Measurements from ENCODE around the gene ACMSD. TPM values are rescaled to one million over a fixed set of nuclear protein-coding genes. Genes with fewer than 3 reads are reported as not detected.
A peak's percentile ranks its signal among the peaks of the same experiment; 100 is the strongest.
"Not testable (repeated sequence)": the region's sequence is repeated elsewhere in the genome, so short reads cannot be mapped to it uniquely, and the experiment has no call there.

ACMSD gene
- polyA plus RNA-seq, 2 of the 4 experiments (the other 2 are of a cell fraction) = 0.09 TPM; not detected in 1

GRCh38 chr2:134899204-134899603 lies 60.8 kb downstream of the ACMSD start:
- TF ChIP-seq TFCP2L1 (CRISPR knock-in tag; IDR thresholded peaks at IDR 0.05) = no peak
- DNase-seq (ENCODE audit: low read depth in 1 of 2, low spot score in 1 of 2) = no peak
- ATAC-seq = no peak
- no peak for FAIRE-seq
- Histone ChIP-seq H3K27ac (no peak overlapping the region), H3K4me3 (no peak overlapping the region), H3K9me3 (no peaks in the 10 kb centered on the region), H3K4me1 (no peaks in the 10 kb centered on the region), H3K4me2 (no peak overlapping the region)
- POLR2A ChIA-PET = no interaction called here
- CTCF ChIA-PET = interaction anchor here (0.6 to 2.6 kb wide), 2 partner anchors 439 to 1562 kb away, joined by 3 to 16 read pairs; no protein-coding TSS in a partner anchor

GRCh38 chr2:134900151-134900550 lies 61.7 kb downstream of the ACMSD start:
- H3K4me2 ChIP-seq = no peak overlapping the region
- CTCF ChIA-PET = interaction anchor here (2.5 kb wide), 1 partner anchor 440 kb away, joined by 16 read pairs; no protein-coding TSS in a partner anchor
- TF ChIP-seq SMC3 (IDR thresholded peaks at IDR 0.05) (no peak), CHD2 (IDR thresholded peaks at IDR 0.05; ENCODE audit: low read length, partially characterized antibody) (no peak), POLR2A (IDR thresholded peaks at IDR 0.05; ENCODE audit: low read length) (no peak), FOSL2 (IDR thresholded peaks at IDR 0.05) (no peak), FOSL2 (CRISPR knock-in tag; IDR thresholded peaks at IDR 0.05) (no peak), PBX3 (IDR thresholded peaks at IDR 0.05) (no peak), MAZ (IDR thresholded peaks at IDR 0.05; ENCODE audit: borderline replicate concordance, low read depth, low read length) (no peak), EHF (CRISPR knock-in tag; IDR thresholded peaks at IDR 0.05) (no peak), RNF2 (IDR thresholded peaks at IDR 0.05; ENCODE audit: borderline replicate concordance, low read depth) (no peak), ZC3H11A (IDR thresholded peaks at IDR 0.05) (no peak), EP300 (IDR thresholded peaks at IDR 0.05) (no peak)
- TF ChIP-seq, protein P1, sequence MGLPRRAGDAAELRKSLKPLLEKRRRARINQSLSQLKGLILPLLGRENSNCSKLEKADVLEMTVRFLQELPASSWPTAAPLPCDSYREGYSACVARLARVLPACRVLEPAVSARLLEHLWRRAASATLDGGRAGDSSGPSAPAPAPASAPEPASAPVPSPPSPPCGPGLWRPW (IDR thresholded peaks at IDR 0.05) = no peak
- POLR2A ChIA-PET = no interaction called here
- no peak overlapping the region for H3K4me3 ChIP-seq
- ATAC-seq (peak in 1 of 2 experiments; percentile 43; a peak in 2 of 6 replicates), FAIRE-seq (no peak), DNase-seq (ENCODE audit: low read depth in 1 of 2, low spot score in 1 of 2) (no peak)
- WGBS (ENCODE audit: missing lambda C conversion rate) = 73% methylated on average over 1 of the region's 1 CpG
- no peaks in the 10 kb centered on the region for H3K9me3 ChIP-seq
- H3K27ac ChIP-seq = no peak overlapping the region
- no peaks in the 10 kb centered on the region for H3K4me1 ChIP-seq

DNA sequence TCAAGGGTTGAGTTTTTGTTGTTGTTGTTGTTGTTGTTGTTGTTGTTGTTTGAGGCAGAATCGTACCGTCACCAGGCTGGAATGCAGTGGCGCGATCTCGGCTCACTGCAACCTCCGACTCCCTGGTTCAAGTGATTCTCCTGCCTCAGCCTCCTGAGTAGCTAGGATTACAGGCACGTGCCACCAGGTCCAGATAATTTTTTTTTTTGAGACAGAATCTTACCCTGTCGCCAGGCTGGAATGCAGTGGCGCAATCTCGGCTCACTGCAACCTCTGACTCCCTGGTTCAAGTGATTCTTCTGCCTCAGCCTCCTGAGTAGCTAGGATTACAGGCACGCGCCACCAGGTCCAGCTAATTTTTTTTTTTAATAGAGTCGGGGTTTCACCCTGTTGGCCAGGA lies 65.3 kb downstream of the ACMSD start:
- POLR2A ChIA-PET = not testable (repeated sequence)

GRCh38 chr2:134905168-134905567 lies 66.8 kb downstream of the ACMSD start:
- no peak for DNase-seq (ENCODE audit: low read depth in 1 of 2, low spot score in 1 of 2)
- TF ChIP-seq RNF2 (IDR thresholded peaks at IDR 0.05; ENCODE audit: borderline replicate concordance, low read depth) (no peak), REST (IDR thresholded peaks at IDR 0.05) (no peak), EHMT2 (IDR thresholded peaks at IDR 0.05; ENCODE audit: low read depth) (no peak), FOSL2 (IDR thresholded peaks at IDR 0.05) (no peak), FOSL2 (CRISPR knock-in tag; IDR thresholded peaks at IDR 0.05) (no peak), CEBPB (IDR thresholded peaks at IDR 0.05) (no peak), POLR2A (IDR thresholded peaks at IDR 0.05; ENCODE audit: low read length) (no peak), USF2 (IDR thresholded peaks at IDR 0.05) (no peak), MAFK (IDR thresholded peaks at IDR 0.05; ENCODE audit: partially characterized antibody) (no peak), MAX (IDR thresholded peaks at IDR 0.05) (no peak)
- H3K9me3 ChIP-seq = peaks cover 6% of the 10 kb centered on the region; the same call in 2 of the 3 replicates
- H3K4me3 ChIP-seq = no peak overlapping the region
- no peak overlapping the region for H3K4me2 ChIP-seq
- ChIA-PET POLR2A (no interaction called here), CTCF (interaction anchor here (1.1 kb wide), 1 partner anchor 10 kb away, joined by 4 read pairs; no protein-coding TSS in a partner anchor)
- ATAC-seq = no peak
- no peak overlapping the region for H3K27ac ChIP-seq
- 78% methylated on average over 2 of the region's 2 CpGs for WGBS (ENCODE audit: missing lambda C conversion rate)
- no peaks in the 10 kb centered on the region for H3K4me1 ChIP-seq
- FAIRE-seq = no peak

More for the DNA sequence above, 65.3 kb downstream of the ACMSD start:
- WGBS (ENCODE audit: missing lambda C conversion rate) = 69% methylated on average over 13 of the region's 13 CpGs
- H3K9me3 ChIP-seq; H3K4me3 ChIP-seq; ATAC-seq; H3K27ac ChIP-seq; H3K4me1 ChIP-seq; FAIRE-seq; H3K4me2 ChIP-seq; DNase-seq (ENCODE audit: low read depth in 1 of 2, low spot score in 1 of 2): not testable (repeated sequence)
- CTCF ChIA-PET = interaction anchor here (0.6 to 0.7 kb wide), 3 partner anchors 767 to 1263 kb away, joined by 3 read pairs; no protein-coding TSS in a partner anchor
